Activated naive CD4-positive, alpha-beta T cell treated with anti-CD3 and anti-CD28 coated beads, Interleukin-2, amount 10 ng/mL, durations not matched to agents 7 days and 5 days (primary cell): ENCODE data around the gene CLCN7.

ENCODE experiments used
- CTCF ChIA-PET: fragments of 350-600 bp; sonication (Branson Sonifier 250); formaldehyde crosslinking; loops from one replicate; lab custom pipeline; 2021; ENCODE audit warnings: antibody characterized with exemption; lab: Charles Lee
- DNase-seq: peaks from one replicate; pipeline ENCODE4 v3.0.0-alpha.2; 2020
- H3K27ac Mint-ChIP-seq: one replicate; pipeline ENCODE4 v1.8.0; 2021; ENCODE audit warnings: mild to moderate bottlenecking, moderate library complexity, mixed read lengths
- H3K27me3 Mint-ChIP-seq: one replicate; pipeline ENCODE4 v1.8.0; 2021; ENCODE audit warnings: mild to moderate bottlenecking, mixed read lengths
- H3K36me3 Mint-ChIP-seq: one replicate; pipeline ENCODE4 v1.8.0; 2021; ENCODE audit warnings: mixed read lengths
- H3K4me1 Mint-ChIP-seq: one replicate; pipeline ENCODE4 v1.8.0; 2021; ENCODE audit warnings: mixed read lengths
- H3K4me3 Mint-ChIP-seq: one replicate; pipeline ENCODE4 v1.8.0; 2021; ENCODE audit warnings: mild to moderate bottlenecking, moderate library complexity, mixed read lengths
- H3K9me3 Mint-ChIP-seq: one replicate; pipeline ENCODE4 v1.8.0; 2021; ENCODE audit warnings: mixed read lengths

CLCN7 gene

DNA sequence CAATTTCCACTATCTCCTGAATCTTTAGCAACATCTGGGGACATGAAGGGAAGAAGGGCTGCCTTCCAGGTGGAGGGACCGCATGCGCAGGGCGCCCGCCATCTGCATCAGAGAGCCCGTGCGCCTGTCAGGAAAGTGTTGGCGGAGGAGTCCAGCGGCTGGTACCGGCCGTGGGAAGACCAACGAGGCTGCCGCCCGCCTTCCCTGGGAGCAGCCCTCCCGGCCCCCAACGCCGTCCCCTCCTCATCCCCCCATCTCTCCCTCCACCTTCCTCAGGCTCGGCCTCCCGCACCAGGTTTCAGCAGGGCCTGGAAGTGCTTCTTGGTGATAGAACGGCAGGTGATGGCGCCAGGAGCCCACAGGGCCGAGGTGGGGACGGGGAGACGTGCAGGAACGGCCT is 8.8 kb downstream of the CLCN7 start:
- Mint-ChIP-seq H3K9me3 (no peaks in the 10 kb centered on the region), H3K27ac (no peak overlapping the region)

DNA sequence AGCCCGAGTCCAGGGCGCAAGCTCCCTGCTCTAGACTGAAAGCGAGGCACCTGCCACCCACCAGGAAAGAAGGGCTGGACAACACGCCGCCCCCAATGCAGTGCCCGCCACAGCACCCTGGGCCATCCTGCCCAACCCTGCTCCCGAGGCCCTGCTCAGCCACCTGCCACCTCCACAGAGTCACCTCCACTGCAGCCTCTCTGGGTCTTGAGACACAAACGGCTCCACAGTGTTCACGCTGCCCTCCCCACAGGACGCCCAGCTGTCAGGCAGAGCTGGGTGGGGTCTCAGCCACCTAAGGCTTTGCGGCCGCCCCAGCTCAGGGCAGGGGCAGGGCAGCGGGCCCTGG is 9.3 kb downstream of the CLCN7 start:
- Mint-ChIP-seq H3K36me3 (peaks cover 4% of the 10 kb centered on the region), H3K27ac (no peak overlapping the region), H3K4me3 (no peak overlapping the region), H3K9me3 (no peaks in the 10 kb centered on the region), H3K4me1 (peaks cover 2% of the 10 kb centered on the region), H3K27me3 (no peaks in the 10 kb centered on the region)
- DNase-seq, result no peak
- CTCF ChIA-PET, result no interaction called here

More for the DNA sequence above, 8.8 kb downstream of the CLCN7 start:
- DNase-seq, result no peak
- Mint-ChIP-seq H3K4me3 (no peak overlapping the region), H3K4me1 (peaks cover 5% of the 10 kb centered on the region), H3K27me3 (no peaks in the 10 kb centered on the region), H3K36me3 (peaks cover 4% of the 10 kb centered on the region)
- CTCF ChIA-PET, result no interaction called here

DNA sequence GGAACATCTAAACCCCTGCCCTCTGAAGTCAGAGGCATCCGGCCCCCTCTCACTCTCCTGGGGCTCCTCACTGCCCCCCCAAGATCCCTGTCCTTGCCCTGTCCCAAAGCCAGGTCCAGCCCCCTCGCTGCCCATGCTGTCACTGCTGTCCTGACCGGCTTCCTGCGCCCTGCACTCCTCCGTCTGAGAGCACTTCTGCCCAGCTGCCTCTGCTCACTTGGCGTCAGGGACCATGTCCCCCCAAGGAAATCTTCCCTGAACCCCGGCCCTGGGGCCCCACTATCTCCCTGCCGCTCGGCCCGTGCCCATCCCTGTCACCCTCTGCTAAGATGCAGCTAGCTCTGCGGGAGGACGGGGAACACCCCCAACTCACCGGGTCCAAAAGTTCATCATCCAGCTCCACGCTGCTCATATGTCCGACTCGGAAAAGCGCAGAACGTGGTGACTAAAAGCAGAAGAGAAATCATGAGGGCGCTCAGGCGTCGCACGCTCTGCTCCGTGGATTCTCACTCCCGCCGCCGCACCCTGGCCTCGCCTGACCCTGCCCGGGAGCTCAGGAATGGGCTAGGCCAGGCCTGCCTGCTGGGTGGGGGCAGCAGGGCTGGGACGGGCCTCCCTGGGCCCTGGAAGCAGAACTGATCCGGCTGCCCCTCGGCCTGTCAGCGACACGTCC is 9.8 kb downstream of the CLCN7 start:
- Mint-ChIP-seq H3K27me3 (no peaks in the 10 kb centered on the region), H3K4me3 (no peak overlapping the region), H3K9me3 (no peaks in the 10 kb centered on the region), H3K4me1 (peaks cover 2% of the 10 kb centered on the region), H3K27ac (no peak overlapping the region), H3K36me3 (peaks cover 4% of the 10 kb centered on the region)
- no peak for DNase-seq
- CTCF ChIA-PET, result no interaction called here

DNA sequence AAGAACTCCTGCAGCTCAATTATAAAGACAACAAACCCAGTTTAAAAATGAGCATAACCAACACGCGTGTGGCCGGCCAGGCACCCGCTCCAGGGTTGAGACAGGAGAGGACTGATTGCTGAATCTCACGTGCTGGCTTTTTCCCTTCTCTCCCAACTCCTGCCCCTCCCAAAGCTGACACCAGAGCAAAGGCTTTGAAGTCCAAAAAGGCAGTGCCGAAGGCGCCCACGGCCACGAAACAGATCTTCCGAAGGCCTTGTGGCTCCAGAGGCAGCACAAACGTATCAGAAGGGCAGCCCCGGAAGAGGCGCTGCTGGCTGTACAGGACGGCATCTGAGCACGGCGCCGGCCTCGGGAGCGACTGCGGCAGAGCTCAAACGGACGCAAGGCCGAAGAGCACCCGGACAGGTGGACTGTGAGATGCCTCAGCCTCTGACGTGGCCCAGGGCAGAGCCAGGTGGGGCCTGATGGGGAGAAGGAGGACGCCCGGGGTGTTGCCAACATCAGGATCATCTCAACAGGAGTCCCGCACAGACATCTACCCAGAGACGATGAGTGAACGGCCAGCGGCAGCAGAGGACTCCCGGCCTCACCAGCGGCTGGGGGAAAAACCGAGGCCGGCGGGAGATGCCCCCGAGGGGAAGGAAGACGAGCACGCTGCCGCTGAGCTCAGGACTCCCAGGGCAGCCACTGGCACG is 10.5 kb downstream of the CLCN7 start:
- no peaks in the 10 kb centered on the region for H3K27me3 Mint-ChIP-seq
- no peak for DNase-seq
- CTCF ChIA-PET, result no interaction called here
- H3K4me1 Mint-ChIP-seq, result no peaks in the 10 kb centered on the region
- no peak overlapping the region for H3K27ac Mint-ChIP-seq
- H3K9me3 Mint-ChIP-seq, result no peaks in the 10 kb centered on the region
- no peak overlapping the region for H3K4me3 Mint-ChIP-seq
- H3K36me3 Mint-ChIP-seq, result peaks cover 4% of the 10 kb centered on the region

DNA sequence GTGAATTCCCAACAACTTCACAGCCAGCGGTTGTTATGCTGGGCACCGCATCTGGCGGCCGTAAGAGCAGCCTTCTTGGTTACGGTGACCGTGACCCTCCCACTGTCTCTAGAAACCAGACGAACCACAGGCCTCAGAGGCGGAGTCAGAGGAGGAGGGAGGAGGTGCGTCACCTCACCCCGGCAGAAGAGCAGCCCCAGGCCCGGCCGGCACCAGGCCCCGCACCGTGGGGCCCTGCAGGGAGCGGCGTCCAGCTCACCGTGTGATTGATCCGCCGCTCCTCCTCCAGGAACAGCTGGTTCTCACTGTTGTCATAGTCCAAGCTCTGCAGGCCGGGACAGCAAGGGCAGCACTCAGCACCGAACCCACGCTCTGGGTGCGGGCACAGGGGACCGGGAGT is 13.7 kb downstream of the CLCN7 start:
- Mint-ChIP-seq H3K9me3 (no peaks in the 10 kb centered on the region), H3K4me3 (no peak overlapping the region), H3K27me3 (no peaks in the 10 kb centered on the region), H3K27ac (no peak overlapping the region), H3K4me1 (peaks cover 4% of the 10 kb centered on the region), H3K36me3 (peaks cover 4% of the 10 kb centered on the region)
- no peak for DNase-seq
- CTCF ChIA-PET, result no interaction called here

DNA sequence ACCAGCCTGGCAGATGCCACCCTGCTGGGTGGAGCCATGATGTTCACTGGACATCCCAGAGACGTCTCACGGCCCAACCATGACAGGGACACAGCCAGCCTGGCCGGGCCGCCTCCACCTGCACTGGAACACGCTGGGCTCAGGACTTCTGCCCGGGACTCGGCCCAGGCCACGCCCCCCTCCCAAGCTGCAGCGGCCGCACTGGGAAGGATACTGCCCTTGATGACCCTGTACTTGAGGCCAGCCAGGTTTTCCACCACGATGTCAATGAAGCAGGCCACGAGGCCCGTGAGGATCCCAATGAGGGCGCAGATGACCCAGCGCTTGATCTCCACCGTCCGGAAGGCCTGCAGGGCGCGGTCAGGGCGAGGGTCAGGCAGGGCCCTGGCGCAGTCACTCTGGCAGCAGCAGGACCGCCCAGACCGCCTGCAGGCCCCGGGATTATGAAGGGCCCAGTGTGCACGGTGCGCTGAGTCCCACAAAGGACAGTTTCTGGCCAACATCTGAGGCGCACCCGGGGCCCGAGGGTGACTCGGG is 14.2 kb downstream of the CLCN7 start:
- no peak overlapping the region for H3K4me3 Mint-ChIP-seq
- no peak for DNase-seq
- H3K4me1 Mint-ChIP-seq, result peaks cover 4% of the 10 kb centered on the region
- H3K27ac Mint-ChIP-seq, result no peak overlapping the region
- H3K9me3 Mint-ChIP-seq, result no peaks in the 10 kb centered on the region
- peaks cover 4% of the 10 kb centered on the region for H3K36me3 Mint-ChIP-seq
- H3K27me3 Mint-ChIP-seq, result no peaks in the 10 kb centered on the region
- CTCF ChIA-PET, result no interaction called here

DNA sequence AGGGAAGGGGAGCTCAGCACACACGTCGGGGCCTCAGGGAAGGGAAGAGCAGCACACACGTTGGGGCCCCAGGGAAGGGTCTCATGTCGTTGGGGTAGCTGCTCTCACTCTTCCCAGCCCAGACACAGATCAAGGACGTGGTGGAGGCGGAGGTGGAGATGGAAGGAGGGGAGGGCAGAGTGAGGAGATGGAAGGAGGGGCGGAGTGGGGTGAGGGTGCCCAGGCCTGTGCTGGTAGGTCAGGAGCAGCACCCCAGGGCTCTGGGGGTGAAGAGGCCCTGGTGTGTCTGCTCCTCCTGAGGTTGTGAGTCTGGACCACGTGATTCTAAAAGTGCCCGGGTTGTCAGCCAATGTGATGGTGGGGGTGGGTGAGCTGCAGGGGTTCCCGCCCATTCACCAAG is 14.9 kb downstream of the CLCN7 start:
- DNase-seq, result no peak
- CTCF ChIA-PET, result no interaction called here
- H3K4me3 Mint-ChIP-seq, result no peak overlapping the region
- H3K9me3 Mint-ChIP-seq, result no peaks in the 10 kb centered on the region
- H3K36me3 Mint-ChIP-seq, result peaks cover 4% of the 10 kb centered on the region
- H3K27ac Mint-ChIP-seq, result no peak overlapping the region
- H3K4me1 Mint-ChIP-seq, result peaks cover 4% of the 10 kb centered on the region
- no peaks in the 10 kb centered on the region for H3K27me3 Mint-ChIP-seq

DNA sequence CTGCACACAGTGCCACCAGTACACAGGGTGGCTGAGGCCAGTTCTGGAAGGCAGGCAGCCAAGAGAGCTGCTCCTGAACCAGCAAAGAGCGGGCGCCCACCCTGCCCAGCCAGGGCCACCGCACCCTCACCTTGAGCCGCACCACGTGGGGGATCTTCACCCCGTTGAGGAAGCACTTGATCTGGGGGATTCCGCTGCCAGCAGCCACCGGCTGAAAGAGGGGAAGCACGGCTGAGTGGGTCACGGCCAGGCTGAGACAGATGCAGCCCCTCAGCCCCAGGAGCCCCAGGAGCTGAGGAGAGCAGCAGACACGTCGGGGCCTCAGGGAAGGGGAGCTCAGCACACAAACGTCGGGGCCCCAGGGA is 15.9 kb downstream of the CLCN7 start:
- CTCF ChIA-PET, result no interaction called here
- no peaks in the 10 kb centered on the region for H3K9me3 Mint-ChIP-seq
- no peak overlapping the region for H3K4me3 Mint-ChIP-seq
- H3K4me1 Mint-ChIP-seq, result peaks cover 9% of the 10 kb centered on the region
- DNase-seq, result no peak
- H3K27ac Mint-ChIP-seq, result no peak overlapping the region
- peaks cover 4% of the 10 kb centered on the region for H3K36me3 Mint-ChIP-seq
- H3K27me3 Mint-ChIP-seq, result no peaks in the 10 kb centered on the region

DNA sequence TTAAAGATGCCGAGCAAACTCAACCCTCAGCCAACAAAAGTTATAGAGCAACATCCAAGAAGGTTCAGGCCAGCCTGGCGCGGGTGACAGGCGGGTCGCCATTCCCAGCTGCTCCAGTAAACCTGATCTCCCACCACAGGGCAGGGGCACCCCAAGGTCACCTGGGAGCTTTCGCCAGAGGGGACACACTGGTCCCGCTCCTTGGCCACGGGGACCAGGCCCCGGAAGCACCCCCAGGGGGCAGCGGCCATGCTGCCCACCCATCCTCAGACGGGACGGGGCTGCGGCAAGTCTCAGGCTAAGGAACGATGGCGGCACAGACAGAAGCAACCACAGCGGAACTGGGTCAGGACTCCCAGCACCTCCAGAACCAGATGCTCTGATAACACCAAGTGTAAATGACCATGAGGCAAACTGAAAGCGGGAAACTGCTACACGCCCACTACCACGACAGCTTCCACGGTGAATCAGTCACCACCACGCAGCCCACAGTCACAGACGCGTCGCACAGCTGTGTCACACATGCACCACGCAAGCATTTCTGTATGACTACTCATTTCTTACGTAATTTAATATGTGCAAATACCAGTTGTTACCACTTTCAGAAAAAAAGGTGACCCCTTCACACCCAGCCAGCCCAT is 16.4 kb downstream of the CLCN7 start:
- DNase-seq, result no peak
- Mint-ChIP-seq H3K27me3 (no peaks in the 10 kb centered on the region), H3K27ac (no peak overlapping the region), H3K4me1 (peaks cover 14% of the 10 kb centered on the region), H3K4me3 (no peak overlapping the region), H3K36me3 (peaks cover 5% of the 10 kb centered on the region), H3K9me3 (no peaks in the 10 kb centered on the region)
- CTCF ChIA-PET, result no interaction called here

DNA sequence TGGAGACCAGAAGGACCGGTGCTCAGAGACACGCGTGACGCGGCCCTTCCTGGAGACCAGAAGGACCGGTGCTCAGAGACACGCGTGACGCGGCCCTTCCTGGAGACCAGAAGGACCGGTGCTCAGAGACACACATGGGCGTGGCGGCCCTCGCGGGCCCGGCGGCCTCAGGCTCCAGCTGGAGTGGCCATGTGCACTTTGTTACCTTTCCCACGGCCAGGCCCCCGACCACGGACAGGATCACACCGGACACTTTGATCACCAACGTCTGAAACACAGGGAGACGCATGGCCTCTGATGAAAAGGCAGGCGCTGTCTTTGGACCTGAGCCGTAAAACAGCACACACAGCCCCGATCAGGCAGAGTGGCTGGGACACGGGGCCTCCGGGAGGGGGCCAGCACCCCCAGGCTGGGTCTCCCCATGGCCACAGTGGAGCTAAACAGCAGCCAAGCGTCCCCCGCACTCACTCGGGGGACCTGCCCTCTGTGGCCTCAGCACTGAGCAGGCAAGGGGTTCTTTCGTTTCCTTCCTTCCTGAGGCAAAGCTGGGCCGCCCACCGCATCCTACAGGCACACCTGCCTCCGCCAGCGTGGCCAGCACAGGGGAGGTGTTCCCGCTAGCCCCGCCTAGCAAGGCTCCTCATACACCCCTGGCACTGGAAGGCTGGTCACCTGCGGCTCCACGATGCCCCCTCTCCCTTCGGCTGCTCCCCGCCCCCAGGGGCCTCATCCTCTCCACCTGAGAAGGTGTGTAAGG is 17.2 kb downstream of the CLCN7 start:
- H3K27me3 Mint-ChIP-seq, result no peaks in the 10 kb centered on the region
- no peak for DNase-seq
- no peaks in the 10 kb centered on the region for H3K9me3 Mint-ChIP-seq
- no peak overlapping the region for H3K27ac Mint-ChIP-seq
- H3K4me1 Mint-ChIP-seq, result peaks cover 14% of the 10 kb centered on the region
- H3K36me3 Mint-ChIP-seq, result peaks cover 4% of the 10 kb centered on the region
- H3K4me3 Mint-ChIP-seq, result no peak overlapping the region
- CTCF ChIA-PET, result no interaction called here

DNA sequence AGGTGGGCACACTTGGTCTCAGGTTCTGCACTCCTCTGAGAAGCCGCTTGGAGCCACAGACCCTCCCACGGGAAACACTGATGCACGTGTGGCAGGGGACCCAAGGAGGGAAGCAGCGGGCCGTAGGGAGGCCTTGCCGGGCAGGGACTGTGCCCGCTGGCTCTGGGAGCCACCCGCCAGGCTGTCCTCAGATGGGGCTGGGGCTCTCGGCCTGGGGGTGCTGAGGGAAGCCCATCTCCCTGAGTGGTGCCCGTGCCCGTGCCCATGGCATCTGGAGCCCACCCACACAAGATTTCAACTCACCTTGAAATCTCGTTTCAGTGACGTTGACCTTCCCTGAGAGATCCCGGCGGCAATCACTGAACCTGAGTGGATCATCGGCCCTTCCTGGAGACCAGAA is 17.9 kb downstream of the CLCN7 start:
- Mint-ChIP-seq H3K27me3 (no peaks in the 10 kb centered on the region), H3K9me3 (no peaks in the 10 kb centered on the region), H3K36me3 (peaks cover 3% of the 10 kb centered on the region), H3K27ac (no peak overlapping the region), H3K4me1 (peaks cover 14% of the 10 kb centered on the region), H3K4me3 (no peak overlapping the region)
- CTCF ChIA-PET, result no interaction called here
- no peak for DNase-seq

DNA sequence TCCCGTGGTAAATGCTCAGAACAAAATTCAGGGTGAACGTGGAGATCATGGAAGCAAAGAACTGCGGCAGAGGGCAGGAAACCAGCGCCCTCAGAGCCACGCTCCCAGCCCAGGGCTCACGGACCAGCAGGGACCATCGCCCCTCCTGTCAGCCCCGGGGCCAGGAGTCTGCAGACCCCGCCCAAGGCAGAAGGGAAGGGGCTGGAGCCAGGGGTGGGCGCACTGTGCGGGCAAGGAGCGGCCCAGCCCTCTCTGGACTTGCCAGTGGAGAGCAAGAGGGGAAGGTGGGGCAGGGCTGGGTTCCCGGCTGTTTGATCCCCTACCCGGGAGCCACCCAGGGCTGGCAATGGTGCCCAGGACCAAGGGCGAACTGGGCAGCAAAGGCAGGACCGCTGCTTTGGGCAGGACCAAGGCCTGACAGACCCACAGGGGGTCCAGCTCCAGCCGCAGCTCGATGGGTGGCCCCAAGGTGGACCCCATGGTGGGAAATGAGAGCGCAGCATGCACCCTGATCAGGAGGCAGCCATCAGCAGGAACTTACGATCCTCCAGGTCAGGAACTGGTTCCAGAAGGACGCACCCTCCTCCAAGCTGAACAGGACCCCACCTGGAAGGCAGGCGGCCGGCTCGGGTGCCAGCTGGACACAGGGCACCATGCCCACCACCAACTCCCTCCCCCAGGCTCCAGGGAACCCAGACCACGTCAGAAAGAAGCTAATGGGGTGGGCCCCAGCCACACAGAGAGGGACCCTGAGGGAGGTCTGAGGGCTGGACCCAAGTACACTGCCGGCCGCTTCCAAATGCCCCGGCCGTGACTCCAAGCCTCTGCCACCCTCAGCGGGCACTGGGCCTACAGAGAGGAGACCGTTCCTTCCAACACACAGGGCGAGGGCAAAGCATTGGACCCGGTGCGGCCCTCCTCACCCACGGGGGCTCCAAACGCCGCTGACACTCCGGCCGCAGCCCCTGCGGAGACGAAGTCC is 19.3 kb downstream of the CLCN7 start:
- peaks cover 14% of the 10 kb centered on the region for H3K4me1 Mint-ChIP-seq
- H3K9me3 Mint-ChIP-seq, result no peaks in the 10 kb centered on the region
- no peaks in the 10 kb centered on the region for H3K27me3 Mint-ChIP-seq
- CTCF ChIA-PET, result no interaction called here
- H3K4me3 Mint-ChIP-seq, result no peak overlapping the region
- peaks cover 3% of the 10 kb centered on the region for H3K36me3 Mint-ChIP-seq
- H3K27ac Mint-ChIP-seq, result no peak overlapping the region
- DNase-seq, result no peak

DNA sequence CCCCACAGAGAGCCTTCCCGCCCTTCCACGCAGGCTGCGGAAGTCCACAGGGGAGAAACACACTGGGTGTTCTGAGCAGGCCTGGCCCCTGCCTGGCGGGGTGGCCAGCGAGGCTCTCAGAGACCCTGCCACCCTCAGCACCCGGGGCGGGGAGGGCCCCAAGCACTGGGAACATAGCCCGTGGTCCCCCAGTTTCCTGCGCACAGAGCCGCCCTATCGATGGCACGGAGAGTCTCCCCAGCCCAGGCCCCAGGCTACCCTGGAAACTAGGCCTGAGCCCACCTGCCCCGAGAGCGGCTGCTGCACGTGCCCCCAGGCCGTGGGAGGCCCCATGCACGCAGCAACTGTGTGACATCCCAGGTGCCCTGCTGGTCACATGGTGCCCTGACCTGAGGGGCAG is 20.3 kb downstream of the CLCN7 start:
- Mint-ChIP-seq H3K4me1 (peaks cover 14% of the 10 kb centered on the region), H3K9me3 (no peaks in the 10 kb centered on the region), H3K36me3 (peaks cover 3% of the 10 kb centered on the region), H3K4me3 (no peak overlapping the region), H3K27me3 (no peaks in the 10 kb centered on the region), H3K27ac (peak overlapping the region; percentile 89)
- CTCF ChIA-PET, result no interaction called here
- DNase-seq, result no peak
